Type B pancreatic cell (in vitro differentiated cells): ENCODE results near the gene CHD2. TPM values are rescaled to one million over a fixed set of nuclear protein-coding genes. Genes with fewer than 3 reads are reported as not detected.
A peak's percentile ranks its signal among the peaks of the same experiment; 100 is the strongest.

Experiments used
- DNase-seq: peaks from one replicate; pipeline ENCODE4 v3.0.0; 2021; ENCODE audit warnings: mixed read lengths; ENCODE audit not compliant: unreplicated experiment; ENCODE audit errors: extremely low spot score
- H3K27ac Mint-ChIP-seq: 2 replicates; pipeline ENCODE4 v1.8.0; 2021; ENCODE audit warnings: mild to moderate bottlenecking, mixed read lengths
- H3K27me3 Mint-ChIP-seq: 2 replicates; pipeline ENCODE4 v1.8.0; 2021; ENCODE audit warnings: mixed read lengths
- H3K36me3 Mint-ChIP-seq: 2 replicates; pipeline ENCODE4 v1.8.0; 2021; ENCODE audit warnings: mixed read lengths
- H3K4me1 Mint-ChIP-seq: one replicate; pipeline ENCODE4 v1.8.0; 2021; ENCODE audit warnings: mixed read lengths; ENCODE audit not compliant: unreplicated experiment
- H3K4me3 Mint-ChIP-seq: 2 replicates; pipeline ENCODE4 v1.8.0; 2021; ENCODE audit warnings: mild to moderate bottlenecking, mixed read lengths
- H3K9me3 Mint-ChIP-seq: 2 replicates; pipeline ENCODE4 v1.8.0; 2021; ENCODE audit warnings: mixed read lengths
- total RNA-seq: library from RNA; stranded (reverse); gene quantifications from 2 replicates; pipeline ENCODE4 v1.2.1, GENCODE V29; 2021; ENCODE audit warnings: low replicate concordance
- TF ChIP-seq, protein P1 (sequence below): fragments of 200-600 bp; sonication (generic); conservative IDR thresholded peaks from 2 replicates; pipeline ENCODE4 v1.5.0; 2021; ENCODE audit warnings: antibody characterized with exemption, mild to moderate bottlenecking

CHD2 gene
- total RNA-seq, 1 donor from 2014 or later = 135 TPM

DNA sequence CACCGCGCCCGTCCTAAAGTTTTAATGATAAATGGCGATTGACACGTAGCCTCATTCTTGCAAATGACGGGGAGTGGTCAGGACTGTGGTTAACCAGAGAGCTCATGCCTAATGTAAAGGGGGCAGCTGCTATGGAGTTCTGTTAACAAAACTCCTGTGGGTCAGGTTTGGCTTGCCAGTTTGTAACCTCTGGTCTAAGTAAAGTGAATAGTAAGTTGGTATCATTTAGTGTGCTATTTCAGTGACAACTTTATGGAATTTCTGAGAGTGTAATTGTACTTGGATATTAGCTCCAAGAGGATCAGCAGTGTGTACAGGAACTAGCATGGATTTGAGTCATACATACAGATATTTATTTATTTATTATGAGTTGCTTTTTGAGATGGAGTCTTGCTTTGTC is 101.0 kb downstream of the CHD2 start:
- H3K9me3 Mint-ChIP-seq = no peaks in the 10 kb centered on the region
- H3K4me3 Mint-ChIP-seq = no peak overlapping the region
- no peaks in the 10 kb centered on the region for H3K27me3 Mint-ChIP-seq
- no peak overlapping the region for H3K27ac Mint-ChIP-seq
- no peaks in the 10 kb centered on the region for H3K4me1 Mint-ChIP-seq
- peaks cover 72% of the 10 kb centered on the region for H3K36me3 Mint-ChIP-seq
- TF ChIP-seq, protein P1, sequence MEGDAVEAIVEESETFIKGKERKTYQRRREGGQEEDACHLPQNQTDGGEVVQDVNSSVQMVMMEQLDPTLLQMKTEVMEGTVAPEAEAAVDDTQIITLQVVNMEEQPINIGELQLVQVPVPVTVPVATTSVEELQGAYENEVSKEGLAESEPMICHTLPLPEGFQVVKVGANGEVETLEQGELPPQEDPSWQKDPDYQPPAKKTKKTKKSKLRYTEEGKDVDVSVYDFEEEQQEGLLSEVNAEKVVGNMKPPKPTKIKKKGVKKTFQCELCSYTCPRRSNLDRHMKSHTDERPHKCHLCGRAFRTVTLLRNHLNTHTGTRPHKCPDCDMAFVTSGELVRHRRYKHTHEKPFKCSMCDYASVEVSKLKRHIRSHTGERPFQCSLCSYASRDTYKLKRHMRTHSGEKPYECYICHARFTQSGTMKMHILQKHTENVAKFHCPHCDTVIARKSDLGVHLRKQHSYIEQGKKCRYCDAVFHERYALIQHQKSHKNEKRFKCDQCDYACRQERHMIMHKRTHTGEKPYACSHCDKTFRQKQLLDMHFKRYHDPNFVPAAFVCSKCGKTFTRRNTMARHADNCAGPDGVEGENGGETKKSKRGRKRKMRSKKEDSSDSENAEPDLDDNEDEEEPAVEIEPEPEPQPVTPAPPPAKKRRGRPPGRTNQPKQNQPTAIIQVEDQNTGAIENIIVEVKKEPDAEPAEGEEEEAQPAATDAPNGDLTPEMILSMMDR = no peak
- no peak for DNase-seq

DNA sequence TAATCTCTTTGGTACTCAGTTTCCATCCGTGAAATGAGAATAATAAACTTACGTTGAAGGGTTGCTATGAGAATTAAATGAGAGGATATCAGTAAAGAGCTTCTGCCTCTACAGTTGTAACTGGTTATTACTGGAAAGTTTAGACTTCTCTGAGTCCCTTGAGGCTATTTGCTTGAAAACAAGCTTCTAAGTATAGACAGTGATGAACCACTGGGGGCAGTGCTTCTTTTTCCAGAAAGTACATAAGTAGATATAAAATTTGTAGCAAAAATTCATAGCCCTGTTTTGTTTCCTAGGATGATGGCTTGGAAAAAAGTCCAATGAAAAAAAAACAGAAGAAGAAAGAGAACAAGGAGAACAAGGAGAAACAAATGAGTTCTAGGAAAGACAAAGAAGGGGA is 101.8 kb downstream of the CHD2 start:
- H3K4me1 Mint-ChIP-seq = no peaks in the 10 kb centered on the region
- peaks cover 72% of the 10 kb centered on the region for H3K36me3 Mint-ChIP-seq
- no peaks in the 10 kb centered on the region for H3K9me3 Mint-ChIP-seq
- H3K27ac Mint-ChIP-seq = no peak overlapping the region
- no peak for DNase-seq
- H3K27me3 Mint-ChIP-seq = no peaks in the 10 kb centered on the region
- TF ChIP-seq, protein P1 = peak; percentile 57
- H3K4me3 Mint-ChIP-seq = no peak overlapping the region

DNA sequence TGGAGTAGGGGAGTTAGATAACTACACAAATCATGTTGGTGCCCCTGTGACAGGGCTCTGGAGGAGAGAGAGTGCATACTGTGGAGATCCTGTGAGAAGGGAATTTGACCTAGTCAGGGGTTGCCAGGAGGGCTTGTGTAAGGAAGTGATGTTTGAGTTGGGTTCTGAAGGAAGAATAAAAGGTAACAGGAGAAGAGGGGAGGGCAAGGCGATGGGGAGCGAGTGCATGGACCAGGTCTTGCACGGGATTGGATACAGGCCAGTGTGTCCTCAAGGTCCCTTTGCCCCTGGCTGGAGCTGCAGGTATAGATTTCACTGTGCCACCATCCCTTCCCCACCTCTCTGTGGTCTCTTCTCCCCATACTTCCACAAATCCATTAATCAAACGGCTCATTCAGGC is 105.0 kb downstream of the CHD2 start:
- no peak for DNase-seq
- Mint-ChIP-seq H3K4me3 (no peak overlapping the region), H3K27ac (peak overlapping the region; percentile 9), H3K4me1 (no peaks in the 10 kb centered on the region), H3K36me3 (peaks cover 68% of the 10 kb centered on the region), H3K27me3 (no peaks in the 10 kb centered on the region), H3K9me3 (no peaks in the 10 kb centered on the region)
- TF ChIP-seq, protein P1 = no peak

DNA sequence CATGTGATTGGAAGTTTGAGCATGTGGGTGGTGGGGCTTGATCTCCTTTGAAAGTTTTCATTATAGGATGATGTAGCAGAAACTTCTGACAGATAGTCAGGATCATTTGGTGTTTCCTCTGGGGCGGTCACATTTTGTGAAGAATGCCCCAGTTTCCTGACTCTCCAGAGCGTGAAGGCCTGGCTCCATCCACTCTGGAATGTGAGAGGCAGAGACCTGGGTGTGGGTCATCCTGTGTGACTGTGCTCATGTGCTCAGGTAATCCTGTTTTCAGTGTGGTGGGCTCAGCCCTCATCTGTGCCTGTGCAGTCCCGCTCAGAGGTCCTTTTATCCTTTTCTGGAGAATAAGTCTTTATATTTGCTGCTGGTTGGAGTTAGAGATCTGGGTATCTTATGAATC is 107.9 kb downstream of the CHD2 start:
- TF ChIP-seq, protein P1 = no peak
- H3K4me1 Mint-ChIP-seq = no peaks in the 10 kb centered on the region
- no peaks in the 10 kb centered on the region for H3K27me3 Mint-ChIP-seq
- H3K27ac Mint-ChIP-seq = no peak overlapping the region
- no peak for DNase-seq
- H3K4me3 Mint-ChIP-seq = no peak overlapping the region
- H3K9me3 Mint-ChIP-seq = no peaks in the 10 kb centered on the region
- H3K36me3 Mint-ChIP-seq = peaks cover 60% of the 10 kb centered on the region

DNA sequence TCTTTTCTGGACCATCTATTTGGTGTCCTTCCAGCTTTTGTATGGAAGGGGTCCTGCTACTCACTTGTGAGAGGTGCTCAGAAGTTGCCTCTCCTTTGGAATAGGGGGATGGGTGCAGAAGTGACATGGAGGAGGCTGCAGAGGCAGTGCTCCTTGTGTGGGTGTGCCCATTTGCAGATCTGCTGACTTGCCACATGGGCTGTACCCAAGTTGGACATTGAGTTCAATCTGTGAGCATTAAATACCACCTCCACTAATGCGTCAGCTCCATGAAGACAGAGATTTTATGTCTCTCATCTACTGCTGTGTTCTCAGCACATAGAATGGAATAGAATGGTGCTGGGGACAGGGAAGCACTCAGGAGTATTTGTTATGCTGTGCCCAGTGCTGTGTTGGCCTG is 112.7 kb downstream of the CHD2 start:
- Mint-ChIP-seq H3K4me3 (no peak overlapping the region), H3K9me3 (no peaks in the 10 kb centered on the region), H3K4me1 (no peaks in the 10 kb centered on the region), H3K27ac (no peak overlapping the region), H3K36me3 (peaks cover 49% of the 10 kb centered on the region), H3K27me3 (no peaks in the 10 kb centered on the region)
- no peak for DNase-seq
- TF ChIP-seq, protein P1 = no peak

DNA sequence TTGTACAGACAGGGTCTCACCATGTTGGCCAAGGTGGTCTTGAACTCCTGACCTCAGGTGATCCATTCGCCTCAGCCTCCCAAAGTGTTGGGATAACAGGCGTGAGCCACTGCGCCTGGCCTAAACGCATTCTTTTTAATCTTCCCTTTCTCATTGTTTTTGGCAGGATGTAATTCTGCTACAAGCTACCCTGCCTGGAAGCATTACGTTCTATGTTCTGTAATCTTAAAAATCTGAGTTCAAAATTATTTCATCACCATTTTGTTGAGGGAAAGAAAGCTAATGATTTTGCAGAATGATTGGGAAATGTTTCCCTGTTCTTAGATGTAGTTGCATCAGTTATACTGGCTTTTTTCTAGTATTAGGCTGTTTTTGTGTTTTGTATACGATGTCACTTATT is 117.4 kb downstream of the CHD2 start:
- no peaks in the 10 kb centered on the region for H3K9me3 Mint-ChIP-seq
- no peaks in the 10 kb centered on the region for H3K27me3 Mint-ChIP-seq
- H3K4me3 Mint-ChIP-seq = no peak overlapping the region
- H3K4me1 Mint-ChIP-seq = no peaks in the 10 kb centered on the region
- H3K27ac Mint-ChIP-seq = no peak overlapping the region
- DNase-seq = no peak
- TF ChIP-seq, protein P1 = no peak
- peaks cover 61% of the 10 kb centered on the region for H3K36me3 Mint-ChIP-seq
